PFSK-1 (cell line): ENCODE measurements around the gene CLEC16A.

Source experiments
- FOXP2 ChIP-seq: optimal IDR thresholded peaks from 2 replicates; pipeline ENCODE3; 2011; ENCODE audit warnings: borderline replicate concordance, control low read depth, inconsistent platforms; ENCODE audit not compliant: insufficient read depth; ENCODE audit errors: extremely low read length, extremely low read depth
- POLR2AphosphoS5 ChIP-seq: IDR thresholded peaks from 2 replicates; pipeline ENCODE4 v1.6.1; 2012; ENCODE audit warnings: low read depth, mild to moderate bottlenecking, control low read depth, low read length, moderate library complexity
- REST ChIP-seq, 2 experiments: IDR thresholded peaks; 2 replicates each; pipeline versions ENCODE4 v1.6.1 to v1.8.0; 2011 to 2012; ENCODE audit warnings: low read depth in 2 of 2, low read length in 2 of 2, control low read depth in 1 of 2, inconsistent platforms in 1 of 2, mild to moderate bottlenecking in 1 of 2, moderate library complexity in 1 of 2; ENCODE audit not compliant: insufficient read depth in 1 of 2
- SIN3A ChIP-seq: IDR thresholded peaks from 2 replicates; pipeline ENCODE4 v1.6.1; 2012; ENCODE audit warnings: mild to moderate bottlenecking, low read length, moderate library complexity, borderline replicate concordance; ENCODE audit not compliant: insufficient read depth
- TAF1 ChIP-seq: IDR thresholded peaks from 2 replicates; pipeline ENCODE4 v1.6.1; 2012; ENCODE audit warnings: low read length, control low read depth, borderline replicate concordance; ENCODE audit not compliant: insufficient read depth

- TF ChIP-seq POLR2AphosphoS5 (no peak), SIN3A (no peak), FOXP2 (no peak), REST (IDR thresholded peaks at IDR 0.05; ENCODE audit: insufficient read depth in 1 of 2, low read depth in 2 of 2, low read length in 2 of 2) (no peak), TAF1 (no peak)
Measured at GRCh38 chr16:10959161-10959560, 14.8 kb downstream of the CLEC16A start.
